Measurements from ENCODE around the gene SNRPA.
A peak's percentile ranks its signal among the peaks of the same experiment; 100 is the strongest.
"Not testable (repeated sequence)": the region's sequence is repeated elsewhere in the genome, so short reads cannot be mapped to it uniquely, and the experiment has no call there.

Gene SNRPA

GRCh38 chr19:40747536-40747935 lies 3.5 kb upstream of the SNRPA start:
- DNase-seq, result no peak

- DNase-seq, result peak; percentile 98
Observed at GRCh38 chr19:40750058-40750873, 737 bp upstream of the SNRPA start, which contains the start of gene ACTMAP. TSS of gene ACTMAP (minus strand) at chr19:40750477. CDS start at chr19:40749803, 674 bp downstream.

- DNase-seq, result no peak
Observed at GRCh38 chr19:40752257-40752781, 1.3 kb downstream of the SNRPA start.

- no peak for DNase-seq
Observed at GRCh38 chr19:40754611-40755247, 3.7 kb downstream of the SNRPA start.

- DNase-seq, result no peak
Observed at GRCh38 chr19:40755248-40755624, 4.2 kb downstream of the SNRPA start.

- DNase-seq, result no peak
Observed at GRCh38 chr19:40755791-40756190, 4.8 kb downstream of the SNRPA start.

GRCh38 chr19:40756502-40757110 lies 5.6 kb downstream of the SNRPA start:
- DNase-seq, result no peak

- DNase-seq, result no peak
Observed at GRCh38 chr19:40758491-40758890, 7.5 kb downstream of the SNRPA start.

GRCh38 chr19:40759352-40759751 lies 8.3 kb downstream of the SNRPA start:
- DNase-seq, result no peak

GRCh38 chr19:40762754-40763470 lies 11.9 kb downstream of the SNRPA start:
- no peak for DNase-seq

- DNase-seq, result no peak
Observed at GRCh38 chr19:40763526-40763925, 12.5 kb downstream of the SNRPA start.

GRCh38 chr19:40763963-40764362 lies 13.0 kb downstream of the SNRPA start:
- DNase-seq, result no peak

- not testable (repeated sequence) for DNase-seq
Observed at GRCh38 chr19:40766385-40766784, 15.4 kb downstream of the SNRPA start.

- DNase-seq, result no peak
Observed at GRCh38 chr19:40768869-40769268, 17.9 kb downstream of the SNRPA start.

- DNase-seq, result not testable (repeated sequence)
Observed at GRCh38 chr19:40771101-40771862, 20.3 kb downstream of the SNRPA start.

GRCh38 chr19:40774916-40775631 lies 24.1 kb downstream of the SNRPA start, which contains the start of gene MIA:
TSS of gene MIA (plus strand) at chr19:40775521. CDS start at chr19:40775543, 22 bp downstream.
- no peak for DNase-seq

GRCh38 chr19:40775632-40776022 lies 24.6 kb downstream of the SNRPA start:
- DNase-seq, result no peak

GRCh38 chr19:40776364-40776763 lies 25.4 kb downstream of the SNRPA start:
- DNase-seq, result no peak

GRCh38 chr19:40776932-40777644 lies 26.1 kb downstream of the SNRPA start:
- DNase-seq, result peak; percentile 87

- no peak for DNase-seq
Observed at GRCh38 chr19:40777645-40777936, 26.6 kb downstream of the SNRPA start.
